ENCODE results near the gene SEPHS1.
"Not testable (repeated sequence)": the region's sequence is repeated elsewhere in the genome, so short reads cannot be mapped to it uniquely, and the experiment has no call there.

Gene SEPHS1

GRCh38 chr10:13284050-13284449, 64.0 kb downstream of the SEPHS1 start:
- no peak for DNase-seq (ENCODE audit: low read depth in 2 of 2)

GRCh38 chr10:13282348-13282747, 65.7 kb downstream of the SEPHS1 start:
- DNase-seq (ENCODE audit: low read depth in 2 of 2): not testable (repeated sequence)

- no peak for DNase-seq (ENCODE audit: low read depth in 2 of 2)
Observed at GRCh38 chr10:13276749-13277365, 71.2 kb downstream of the SEPHS1 start.

GRCh38 chr10:13276146-13276545, 71.9 kb downstream of the SEPHS1 start:
- DNase-seq (ENCODE audit: low read depth in 2 of 2): not testable (repeated sequence)

- no peak for DNase-seq (ENCODE audit: low read depth in 2 of 2)
Observed at GRCh38 chr10:13272164-13272571, 75.9 kb downstream of the SEPHS1 start.

- DNase-seq (ENCODE audit: low read depth in 2 of 2): peak; percentile 21 to 24
Observed at GRCh38 chr10:13271552-13272163, 76.4 kb downstream of the SEPHS1 start.

GRCh38 chr10:13270877-13271551, 77.1 kb downstream of the SEPHS1 start:
- no peak for DNase-seq (ENCODE audit: low read depth in 2 of 2)

- DNase-seq (ENCODE audit: low read depth in 2 of 2): no peak
Observed at GRCh38 chr10:13268841-13269240, 79.3 kb downstream of the SEPHS1 start.

- no peak for DNase-seq (ENCODE audit: low read depth in 2 of 2)
Observed at GRCh38 chr10:13268310-13268709, 79.8 kb downstream of the SEPHS1 start.
